Ovary (tissue), 3 donors: Measurements from ENCODE around the gene SLC25A29.

ENCODE experiments used
- EP300 ChIP-seq: sonication (generic); formaldehyde crosslinking; IDR thresholded peaks from one replicate; pipeline ENCODE4 v1.6.1; 2017; ENCODE audit warnings: antibody characterized with exemption
- POLR2A ChIP-seq: fragments of 450-650 bp; IDR thresholded peaks from one replicate; pipeline ENCODE4 v1.6.1; 2017; ENCODE audit warnings: antibody characterized with exemption, mild to moderate bottlenecking, moderate library complexity
- TF ChIP-seq, protein P1 (sequence below), 3 donors: fragments of 450-650 bp in 2 of 3; fragments of 200-600 bp in 1 of 3; IDR thresholded peaks; one replicate each; pipeline versions ENCODE4 v1.5.1 to v1.8.0; 2016 to 2022; ENCODE audit warnings: antibody characterized with exemption in 3 of 3, mild to moderate bottlenecking in 1 of 3
- donor health status: DM: no; HTN: no; CAD: no.

GRCh38 chr14:100274250-100274649 lies 32.0 kb downstream of the SLC25A29 start:
- TF ChIP-seq, protein P1, sequence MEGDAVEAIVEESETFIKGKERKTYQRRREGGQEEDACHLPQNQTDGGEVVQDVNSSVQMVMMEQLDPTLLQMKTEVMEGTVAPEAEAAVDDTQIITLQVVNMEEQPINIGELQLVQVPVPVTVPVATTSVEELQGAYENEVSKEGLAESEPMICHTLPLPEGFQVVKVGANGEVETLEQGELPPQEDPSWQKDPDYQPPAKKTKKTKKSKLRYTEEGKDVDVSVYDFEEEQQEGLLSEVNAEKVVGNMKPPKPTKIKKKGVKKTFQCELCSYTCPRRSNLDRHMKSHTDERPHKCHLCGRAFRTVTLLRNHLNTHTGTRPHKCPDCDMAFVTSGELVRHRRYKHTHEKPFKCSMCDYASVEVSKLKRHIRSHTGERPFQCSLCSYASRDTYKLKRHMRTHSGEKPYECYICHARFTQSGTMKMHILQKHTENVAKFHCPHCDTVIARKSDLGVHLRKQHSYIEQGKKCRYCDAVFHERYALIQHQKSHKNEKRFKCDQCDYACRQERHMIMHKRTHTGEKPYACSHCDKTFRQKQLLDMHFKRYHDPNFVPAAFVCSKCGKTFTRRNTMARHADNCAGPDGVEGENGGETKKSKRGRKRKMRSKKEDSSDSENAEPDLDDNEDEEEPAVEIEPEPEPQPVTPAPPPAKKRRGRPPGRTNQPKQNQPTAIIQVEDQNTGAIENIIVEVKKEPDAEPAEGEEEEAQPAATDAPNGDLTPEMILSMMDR (IDR thresholded peaks at IDR 0.05) = no peak
- TF ChIP-seq POLR2A = no peak
- TF ChIP-seq EP300 = no peak
